HCT116 (cell line): Measurements from ENCODE around the gene SELENOH. TPM values are rescaled to one million over a fixed set of nuclear protein-coding genes. Genes with fewer than 3 reads are reported as not detected.

ENCODE experiments used
- ATAC-seq: fragments of 200-7000 bp; cut with Tn5 transposase; 2 replicates; pipeline ENCODE4 v1.9.1; 2020; ENCODE audit warnings: mild to moderate bottlenecking, moderate library complexity
- BruUV-seq: library from RNA; stranded (reverse); fragments of 400-500 nt; replicated peaks from 2 replicates; lab custom pipeline; 2021; lab: Mats Ljungman, UMichigan
- CTCF ChIA-PET: fragments of 300-600 bp; sonication (Branson Sonifier 250); formaldehyde crosslinking; loops from one replicate; lab custom pipeline; 2021; ENCODE audit warnings: antibody characterized with exemption; lab: Charles Lee
- POLR2A ChIA-PET: fragments of 300-600, 350-600 bp; sonication (Branson Sonifier 250); formaldehyde crosslinking; loops from one replicate; lab custom pipeline; 2021; ENCODE audit warnings: antibody characterized with exemption; lab: Charles Lee
- RAD21 ChIA-PET, 2 experiments: fragments of 300-600 bp; sonication (Branson Sonifier 250); formaldehyde crosslinking; loops; one replicate each; lab custom pipeline; 2023; ENCODE audit warnings: low total read pairs in 2 of 2; ENCODE audit not compliant: uncharacterized antibody in 2 of 2, unreplicated experiment in 2 of 2, low non-redundant PET in 1 of 2; lab: Charles Lee
- DNase-seq: peaks from one replicate; pipeline ENCODE4 v3.0.0-alpha.2; 2010; ENCODE audit warnings: low read depth, low spot score
- H2AFZ ChIP-seq: fragments of 200-600 bp; shearing (Covaris generic), sonication (generic); 2 replicates; pipeline ENCODE4 v1.6.1; 2017; ENCODE audit warnings: low read depth, mixed run types, mixed read lengths, antibody characterized with exemption, low read length; ENCODE audit not compliant: poor library complexity, severe bottlenecking
- H3K27ac ChIP-seq: 2 replicates; pipeline ENCODE4 v1.5.1; 2012; ENCODE audit warnings: low read depth, low read length
- H3K27me3 ChIP-seq: fragments of 200-600 bp; sonication (generic); 2 replicates; pipeline ENCODE4 v1.6.1; 2016; ENCODE audit warnings: mixed run types, low read length, mixed read lengths; ENCODE audit not compliant: insufficient read depth
- H3K36me3 ChIP-seq, 2 experiments: fragments of 200-500 bp in 1 of 2; fragments of 200-600 bp in 1 of 2; sonication (Bioruptor generic) in 1 of 2; sonication (generic) in 1 of 2; 2 replicates each; pipeline versions ENCODE4 v1.5.1 to v1.6.1; 2014 to 2016; ENCODE audit warnings: low read length in 2 of 2, inconsistent platforms in 1 of 2, mixed read lengths in 1 of 2, mixed run types in 1 of 2; ENCODE audit not compliant: insufficient read depth in 2 of 2, control insufficient read depth in 1 of 2
- H3K4me1 ChIP-seq, 2 experiments: fragments of 200-600 bp in 1 of 2; sonication (generic) in 1 of 2; 2 replicates each; pipeline versions ENCODE4 v1.5.1 to v1.6.1; 2012 to 2017; ENCODE audit warnings: low read length in 2 of 2, inconsistent platforms in 1 of 2, mild to moderate bottlenecking in 1 of 2, mixed read lengths in 1 of 2, mixed run types in 1 of 2, moderate library complexity in 1 of 2; ENCODE audit not compliant: insufficient read depth in 2 of 2, control insufficient read depth in 1 of 2
- H3K4me2 ChIP-seq: fragments of 200-600 bp; sonication (generic); 2 replicates; pipeline ENCODE4 v1.6.1; 2017; ENCODE audit warnings: mixed run types, low read length, mixed read lengths
- H3K4me3 ChIP-seq, 2 experiments: fragments of 200-600 bp in 1 of 2; sonication (generic) in 1 of 2; replicated peaks in 1 of 2; 2 replicates each; pipeline ENCODE4 v1.5.1; 2011 to 2016; ENCODE audit warnings: low read length in 2 of 2, control low read depth in 1 of 2, low read depth in 1 of 2, mild to moderate bottlenecking in 1 of 2, mixed read lengths in 1 of 2, mixed run types in 1 of 2
- H3K79me2 ChIP-seq: fragments of 200-600 bp; sonication (generic); 2 replicates; pipeline ENCODE4 v1.6.1; 2017; ENCODE audit warnings: mild to moderate bottlenecking, mixed run types, low read length, moderate library complexity, mixed read lengths; ENCODE audit not compliant: insufficient read depth
- H3K9ac ChIP-seq: fragments of 200-600 bp; sonication (generic); 2 replicates; pipeline ENCODE4 v1.6.1; 2016; ENCODE audit warnings: low read length, mixed read lengths
- H3K9me2 ChIP-seq: fragments of 200-600 bp; sonication (generic), shearing (Covaris generic); 2 replicates; pipeline ENCODE4 v1.6.1; 2017; ENCODE audit warnings: mixed run types, mild to moderate bottlenecking, moderate library complexity; ENCODE audit not compliant: insufficient read depth
- H3K9me3 ChIP-seq, 2 experiments: fragments of 200-500 bp in 1 of 2; fragments of 200-600 bp in 1 of 2; sonication (Bioruptor generic) in 1 of 2; sonication (generic) in 1 of 2; 2 replicates each; pipeline ENCODE4 v1.6.1; 2014 to 2017; ENCODE audit warnings: low read length in 2 of 2, mixed read lengths in 2 of 2, inconsistent platforms in 1 of 2, low read depth in 1 of 2, mild to moderate bottlenecking in 1 of 2, mixed run types in 1 of 2, moderate library complexity in 1 of 2; ENCODE audit not compliant: control insufficient read depth in 1 of 2, insufficient read depth in 1 of 2
- H4K20me1 ChIP-seq: fragments of 200-600 bp; sonication (generic), shearing (Covaris generic); 2 replicates; pipeline ENCODE4 v1.6.1; 2017; ENCODE audit warnings: mixed run types, mild to moderate bottlenecking, moderate library complexity; ENCODE audit not compliant: insufficient read depth
- CBX3 ChIP-seq: IDR thresholded peaks from 2 replicates; pipeline ENCODE4 v1.6.1; 2012; ENCODE audit warnings: low read depth
- EGR1 ChIP-seq: IDR thresholded peaks from 2 replicates; pipeline ENCODE4 v1.6.1; 2012; ENCODE audit warnings: low read depth
- ELF1 ChIP-seq: IDR thresholded peaks from 2 replicates; pipeline ENCODE4 v1.6.1; 2012; ENCODE audit warnings: low read depth, borderline replicate concordance
- EZH2 ChIP-seq: fragments of 200-600 bp; sonication (generic); IDR thresholded peaks from 2 replicates; pipeline ENCODE4 v1.6.1; 2017; ENCODE audit warnings: antibody characterized with exemption, mixed run types
- EZH2phosphoT487 ChIP-seq: fragments of 200-600 bp; IDR thresholded peaks from 2 replicates; pipeline ENCODE4 v1.6.1; 2018; ENCODE audit warnings: antibody characterized with exemption, borderline replicate concordance
- FOSL1 ChIP-seq: IDR thresholded peaks from 2 replicates; pipeline ENCODE4 v1.6.1; 2012; ENCODE audit warnings: low read depth
- JUND ChIP-seq: IDR thresholded peaks from 2 replicates; pipeline ENCODE4 v1.6.1; 2012
- MAX ChIP-seq: IDR thresholded peaks from 2 replicates; pipeline ENCODE4 v1.6.1; 2012
- POLR2A ChIP-seq: IDR thresholded peaks from 2 replicates; pipeline ENCODE4 v1.7.0; 2011; ENCODE audit warnings: borderline replicate concordance; ENCODE audit not compliant: insufficient read depth, insufficient read length; ENCODE audit errors: extremely low read depth
- POLR2AphosphoS5 ChIP-seq: IDR thresholded peaks from 2 replicates; pipeline ENCODE4 v1.6.1; 2011; ENCODE audit warnings: mild to moderate bottlenecking, low read depth, low read length, moderate library complexity
- RAD21 ChIP-seq: IDR thresholded peaks from 2 replicates; pipeline ENCODE4 v1.6.1; 2012; ENCODE audit warnings: low read depth, mild to moderate bottlenecking
- REST ChIP-seq: IDR thresholded peaks from 2 replicates; pipeline ENCODE4 v1.6.1; 2012; ENCODE audit warnings: low read depth
- SRF ChIP-seq: IDR thresholded peaks from 2 replicates; pipeline ENCODE4 v1.6.1; 2012; ENCODE audit warnings: low read depth
- TCF7L2 ChIP-seq: IDR thresholded peaks from 2 replicates; pipeline ENCODE4 v1.7.0; 2011; ENCODE audit warnings: borderline replicate concordance, inconsistent platforms; ENCODE audit not compliant: insufficient read depth, insufficient read length; ENCODE audit errors: extremely low read depth
- YY1 ChIP-seq: IDR thresholded peaks from 2 replicates; pipeline ENCODE4 v1.6.1; 2011; ENCODE audit warnings: low read length, low read depth, moderate library complexity, mild to moderate bottlenecking; ENCODE audit not compliant: insufficient replicate concordance; ENCODE audit errors: extremely low read depth
- ZBTB33 ChIP-seq: IDR thresholded peaks from 2 replicates; pipeline ENCODE4 v1.6.1; 2011; ENCODE audit warnings: mild to moderate bottlenecking, low read length, moderate library complexity; ENCODE audit not compliant: insufficient replicate concordance; ENCODE audit errors: extremely low read depth
- ZFX ChIP-seq: fragments of 450-650 bp; IDR thresholded peaks from 2 replicates; pipeline ENCODE4 v1.6.1; 2017
- ZNF274 ChIP-seq: fragments of 200-500 bp; sonication (Bioruptor generic); IDR thresholded peaks from 2 replicates; pipeline ENCODE4 v1.6.1; 2014; ENCODE audit warnings: mild to moderate bottlenecking, low read depth, low read length, inconsistent platforms
- intact Hi-C: fragments of 100-400 bp; cut with micrococcal nuclease; formaldehyde crosslinking; loops from 2 replicates; pipeline ENCODE4 v1.10.0; 2022
- total RNA-seq: library from RNA; stranded (reverse); gene quantifications from one replicate; pipeline ENCODE4 v1.2.1, GENCODE V29; 2021; ENCODE audit not compliant: unreplicated experiment
- TF ChIP-seq, protein P1 (sequence below), 3 experiments: fragments of 200-600 bp in 1 of 3; sonication (generic) in 1 of 3; IDR thresholded peaks in 2 of 3; conservative IDR thresholded peaks in 1 of 3; 2 replicates each; pipeline ENCODE4 v1.5.1; 2012 to 2017; ENCODE audit warnings: low read depth in 2 of 3, low read length in 2 of 3, antibody characterized with exemption in 1 of 3, borderline replicate concordance in 1 of 3, control low read depth in 1 of 3, mild to moderate bottlenecking in 1 of 3, mixed read lengths in 1 of 3, mixed run types in 1 of 3, moderate library complexity in 1 of 3; ENCODE audit not compliant: insufficient read depth in 1 of 3

Gene SELENOH
- total RNA-seq, 1 experiment from 2014 or later = 194 TPM

- H3K4me3 ChIP-seq = peak overlapping the region; percentile 91 to 98
- BruUV-seq = no TSS peak
- POLR2A ChIA-PET = interaction anchor here (1.3 kb wide), 1 partner anchor 10 kb away, joined by 3 read pairs; no protein-coding TSS in a partner anchor
- no peaks in the 10 kb centered on the region for H4K20me1 ChIP-seq
- no peaks in the 10 kb centered on the region for H3K27me3 ChIP-seq
- peak overlapping the region; percentile 98 for H3K9ac ChIP-seq
- H3K36me3 ChIP-seq = peaks cover 4 to 8% of the 10 kb centered on the region in 2 experiments; a peak in 2 of 4 replicates
- CTCF ChIA-PET = interaction anchor here (0.6 to 0.8 kb wide), 2 partner anchors 11 to 85 kb away, joined by 3 read pairs; no protein-coding TSS in a partner anchor
- H3K79me2 ChIP-seq = peaks cover 68% of the 10 kb centered on the region
- peaks cover 18 to 22% of the 10 kb centered on the region in 2 experiments for H3K4me1 ChIP-seq
- H3K9me2 ChIP-seq = no peaks in the 10 kb centered on the region
- TF ChIP-seq JUND (no peak), REST (no peak), ZNF274 (no peak), ELF1 (no peak), EZH2phosphoT487 (no peak), YY1 (no peak), RAD21 (no peak), MAX (no peak), TCF7L2 (no peak), EGR1 (no peak), POLR2A (no peak), SRF (no peak), EZH2 (no peak), CBX3 (no peak), POLR2AphosphoS5 (no peak), FOSL1 (no peak), ZBTB33 (no peak), ZFX (no peak)
- TF ChIP-seq, protein P1, sequence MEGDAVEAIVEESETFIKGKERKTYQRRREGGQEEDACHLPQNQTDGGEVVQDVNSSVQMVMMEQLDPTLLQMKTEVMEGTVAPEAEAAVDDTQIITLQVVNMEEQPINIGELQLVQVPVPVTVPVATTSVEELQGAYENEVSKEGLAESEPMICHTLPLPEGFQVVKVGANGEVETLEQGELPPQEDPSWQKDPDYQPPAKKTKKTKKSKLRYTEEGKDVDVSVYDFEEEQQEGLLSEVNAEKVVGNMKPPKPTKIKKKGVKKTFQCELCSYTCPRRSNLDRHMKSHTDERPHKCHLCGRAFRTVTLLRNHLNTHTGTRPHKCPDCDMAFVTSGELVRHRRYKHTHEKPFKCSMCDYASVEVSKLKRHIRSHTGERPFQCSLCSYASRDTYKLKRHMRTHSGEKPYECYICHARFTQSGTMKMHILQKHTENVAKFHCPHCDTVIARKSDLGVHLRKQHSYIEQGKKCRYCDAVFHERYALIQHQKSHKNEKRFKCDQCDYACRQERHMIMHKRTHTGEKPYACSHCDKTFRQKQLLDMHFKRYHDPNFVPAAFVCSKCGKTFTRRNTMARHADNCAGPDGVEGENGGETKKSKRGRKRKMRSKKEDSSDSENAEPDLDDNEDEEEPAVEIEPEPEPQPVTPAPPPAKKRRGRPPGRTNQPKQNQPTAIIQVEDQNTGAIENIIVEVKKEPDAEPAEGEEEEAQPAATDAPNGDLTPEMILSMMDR (IDR thresholded peaks at IDR 0.05 in 2 of 3, conservative IDR thresholded peaks at IDR 0.05 in 1 of 3; ENCODE audit: borderline replicate concordance in 1 of 3, insufficient read depth in 1 of 3, low read depth in 2 of 3, low read length in 2 of 3) = no peak
- ATAC-seq (no peak), DNase-seq (no peak)
- no peak overlapping the region for H3K27ac ChIP-seq
- no peaks in the 10 kb centered on the region for H3K9me3 ChIP-seq
- RAD21 ChIA-PET = no interaction called here
- peak overlapping the region; percentile 78 for H3K4me2 ChIP-seq
- intact Hi-C loops = loop anchor here (2.0 to 5.0 kb wide), 2 partner anchors 47 to 863 kb away; partner anchors contain the start of genes LPXN and ZFP91
- no peak overlapping the region for H2AFZ ChIP-seq
Observed at GRCh38 chr11:57713835-57714234, 27.5 kb upstream of the SELENOH start.
